HG02884 (cell line): ENCODE data around the gene PDE2A.

Experiments
- ATAC-seq: cut with Tn5 transposase; IDR thresholded peaks from one replicate; pipeline ENCODE4 v1.9.1; 2021; ENCODE audit warnings: mild to moderate bottlenecking, moderate library complexity; ENCODE audit not compliant: unreplicated experiment

The PDE2A gene

GRCh38 chr11:72637926-72638325 lies 36.3 kb downstream of the PDE2A start:
- ATAC-seq, result no peak

GRCh38 chr11:72637198-72637597 lies 37.0 kb downstream of the PDE2A start:
- ATAC-seq, result no peak

- no peak for ATAC-seq
These were observed 37.8 kb downstream of the PDE2A start for GRCh38 chr11:72636376-72636775.

GRCh38 chr11:72635933-72636332 lies 38.3 kb downstream of the PDE2A start:
- ATAC-seq, result no peak

- ATAC-seq, result no peak
These were observed 38.8 kb downstream of the PDE2A start for GRCh38 chr11:72635309-72635915.

- ATAC-seq, result no peak
These were observed 39.6 kb downstream of the PDE2A start for GRCh38 chr11:72634472-72635095.

- ATAC-seq, result no peak
These were observed 40.2 kb downstream of the PDE2A start for GRCh38 chr11:72634016-72634415.

- no peak for ATAC-seq
These were observed 41.2 kb downstream of the PDE2A start for GRCh38 chr11:72633068-72633467.

GRCh38 chr11:72631806-72632731 lies 42.2 kb downstream of the PDE2A start:
- no peak for ATAC-seq

GRCh38 chr11:72630104-72630852 lies 43.9 kb downstream of the PDE2A start:
- ATAC-seq, result no peak

GRCh38 chr11:72629266-72629665 lies 45.0 kb downstream of the PDE2A start:
- ATAC-seq, result no peak

GRCh38 chr11:72627594-72628281 lies 46.5 kb downstream of the PDE2A start:
- ATAC-seq, result no peak

- no peak for ATAC-seq
These were observed 47.7 kb downstream of the PDE2A start for GRCh38 chr11:72626414-72626936.

GRCh38 chr11:72625691-72626413 lies 48.4 kb downstream of the PDE2A start:
- ATAC-seq, result no peak

GRCh38 chr11:72624496-72625201 lies 49.6 kb downstream of the PDE2A start:
- ATAC-seq, result no peak

GRCh38 chr11:72623052-72623451 lies 51.2 kb downstream of the PDE2A start:
- ATAC-seq, result no peak

GRCh38 chr11:72621008-72621610 lies 53.1 kb downstream of the PDE2A start:
- ATAC-seq, result no peak

- no peak for ATAC-seq
These were observed 55.4 kb downstream of the PDE2A start for GRCh38 chr11:72618803-72619202.
